GM19099 (cell line): ENCODE results near the gene TFPT.
A peak's percentile ranks its signal among the peaks of the same experiment; 100 is the strongest.

ENCODE experiments used
- POLR2A ChIP-seq: IDR thresholded peaks from 3 replicates; pipeline ENCODE4 v1.6.1; 2011; ENCODE audit warnings: low read depth; ENCODE audit not compliant: insufficient read length; ENCODE audit errors: extremely low read depth

TFPT gene, protein sequence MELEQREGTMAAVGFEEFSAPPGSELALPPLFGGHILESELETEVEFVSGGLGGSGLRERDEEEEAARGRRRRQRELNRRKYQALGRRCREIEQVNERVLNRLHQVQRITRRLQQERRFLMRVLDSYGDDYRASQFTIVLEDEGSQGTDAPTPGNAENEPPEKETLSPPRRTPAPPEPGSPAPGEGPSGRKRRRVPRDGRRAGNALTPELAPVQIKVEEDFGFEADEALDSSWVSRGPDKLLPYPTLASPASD

GRCh38 chr19:54115109-54116063 is at the start of gene TFPT, which contains the start of gene PRPF31:
TSS of gene TFPT (minus strand) at chr19:54115657. CDS start at chr19:54115269, 388 bp downstream.
TSS of gene PRPF31 (plus strand) at chr19:54115754. CDS start at chr19:54118279, 2,525 bp downstream.
- TF ChIP-seq POLR2A, result peak; percentile 77

GRCh38 chr19:54165222-54165621 is 49.8 kb upstream of the TFPT start:
- TF ChIP-seq POLR2A, result no peak

DNA sequence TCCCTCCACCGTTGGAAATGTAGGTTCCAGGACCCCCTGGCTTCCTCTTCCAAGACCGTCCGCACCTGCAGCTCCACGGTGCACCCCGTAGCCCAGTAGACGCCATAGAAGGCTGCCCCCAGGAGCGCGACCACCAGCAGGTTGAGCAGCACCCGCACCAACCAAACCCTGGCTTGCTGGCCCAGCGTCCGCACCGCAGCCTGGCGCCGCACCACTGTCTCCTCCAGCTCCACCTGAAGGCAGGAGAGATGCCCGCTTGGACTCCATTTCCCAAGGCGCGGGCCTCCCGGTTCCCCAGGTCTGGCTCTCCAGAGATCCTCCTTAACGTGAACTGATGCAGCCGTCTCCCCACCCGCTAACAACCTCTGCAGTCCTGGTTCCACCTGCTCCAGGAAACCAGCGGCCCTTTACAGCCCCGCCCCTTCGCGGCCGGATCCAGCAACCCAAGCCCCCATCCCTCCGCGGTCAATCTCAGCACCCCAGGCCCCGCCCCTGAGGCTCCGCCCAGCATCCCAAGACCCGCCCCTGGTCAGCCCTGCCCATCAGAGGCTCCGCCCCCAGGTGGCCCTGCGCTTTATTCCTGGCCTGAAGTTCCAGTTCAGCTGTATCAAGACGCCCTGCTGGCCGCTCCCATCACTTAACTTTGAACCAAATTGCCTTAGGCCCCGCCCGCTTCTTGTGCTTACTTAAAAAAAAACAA is 49.1 kb upstream of the TFPT start:
- no peak for TF ChIP-seq POLR2A

GRCh38 chr19:54162884-54163283 is 47.4 kb upstream of the TFPT start:
- no peak for TF ChIP-seq POLR2A

GRCh38 chr19:54162241-54162805 is 46.9 kb upstream of the TFPT start:
- no peak for TF ChIP-seq POLR2A

- TF ChIP-seq POLR2A, result no peak
Observed at GRCh38 chr19:54160854-54161253, 45.4 kb upstream of the TFPT start.

DNA sequence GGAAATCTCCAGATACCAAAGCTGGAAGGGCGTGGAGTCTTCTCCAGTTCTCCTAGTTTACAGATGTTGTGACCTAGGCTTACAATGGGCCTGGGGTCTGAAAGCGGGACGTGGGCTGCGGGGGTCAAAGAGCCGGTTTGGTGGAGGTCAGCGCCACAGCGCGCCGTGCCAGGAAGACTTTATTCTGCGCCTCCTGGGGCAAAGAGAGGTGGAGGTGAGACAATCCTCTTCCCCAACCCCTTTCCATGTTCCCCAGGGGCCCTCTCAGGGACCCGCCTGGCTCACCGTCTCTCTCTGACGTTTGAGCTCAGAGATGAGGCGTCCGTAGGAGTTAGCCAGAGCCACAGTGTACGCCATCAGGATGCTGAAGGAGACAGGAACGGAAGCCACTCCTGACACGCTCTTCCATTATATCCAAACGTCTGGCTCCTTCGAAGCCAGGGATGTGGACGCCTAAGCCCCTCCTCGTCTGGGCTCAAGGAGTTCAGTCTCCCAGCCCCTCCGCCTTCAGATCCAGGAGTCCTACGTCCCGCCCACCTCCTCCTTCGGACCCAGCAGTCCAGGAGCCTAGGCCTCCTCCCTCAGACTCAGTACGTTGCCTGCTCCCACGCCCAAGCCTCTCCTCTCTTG is 44.8 kb upstream of the TFPT start:
- no peak for TF ChIP-seq POLR2A

- TF ChIP-seq POLR2A, result peak; percentile 88
Observed at GRCh38 chr19:54159352-54160181, 44.1 kb upstream of the TFPT start, which contains the start of gene LENG1. TSS of gene LENG1 (minus strand) at chr19:54159721. CDS start at chr19:54159695, 26 bp downstream.

DNA sequence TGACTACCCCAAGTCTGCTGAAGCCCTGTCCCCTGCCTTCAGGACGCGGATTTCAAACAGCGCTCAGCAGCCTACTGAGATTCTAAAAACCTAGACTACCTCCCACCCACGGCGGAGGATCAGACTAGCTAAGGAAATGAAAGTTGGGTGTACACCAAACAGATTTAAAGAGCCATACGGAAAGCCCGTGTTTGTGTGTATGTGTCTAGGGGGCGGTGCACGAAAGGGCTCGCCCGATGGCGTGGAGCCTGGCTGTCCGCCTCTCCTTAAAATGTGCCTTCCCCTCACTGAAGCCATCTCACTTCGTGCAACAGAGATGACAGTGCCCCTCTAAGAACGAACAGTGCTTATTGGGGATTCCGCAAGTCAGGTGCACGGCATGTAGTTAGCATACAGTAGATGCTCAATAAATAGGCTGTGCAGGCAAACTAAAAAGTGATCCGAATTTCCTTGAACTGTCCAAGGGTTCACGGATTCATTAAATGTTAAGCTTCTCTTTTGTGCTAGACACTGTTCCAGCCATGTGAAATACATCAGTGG is 43.4 kb upstream of the TFPT start:
- TF ChIP-seq POLR2A, result no peak

DNA sequence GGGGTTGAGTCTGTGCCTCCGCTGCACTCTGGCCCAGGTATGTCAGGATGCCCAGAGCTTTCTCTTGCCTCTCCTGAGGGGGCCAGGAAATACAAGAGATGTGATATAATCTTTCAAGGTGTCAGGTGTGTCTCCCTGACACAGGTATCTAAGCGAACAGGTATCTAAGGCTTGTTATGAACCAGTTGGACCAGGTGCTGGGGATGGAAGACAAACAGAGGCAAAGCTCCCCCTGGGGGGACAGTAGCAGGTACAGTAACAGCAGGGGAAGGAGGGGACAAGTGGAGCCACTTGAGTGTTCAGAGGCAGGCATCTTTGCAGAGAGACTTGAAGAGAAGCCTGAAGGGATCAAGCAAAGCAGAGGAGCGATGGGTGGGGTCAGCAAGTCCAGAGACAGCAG is 41.5 kb upstream of the TFPT start:
- no peak for TF ChIP-seq POLR2A

GRCh38 chr19:54156490-54156889 is 41.0 kb upstream of the TFPT start:
- no peak for TF ChIP-seq POLR2A

GRCh38 chr19:54155694-54156093 is 40.2 kb upstream of the TFPT start:
- no peak for TF ChIP-seq POLR2A
